GM18520 (cell line): ENCODE measurements around the gene LILRB3.
"Not testable (repeated sequence)": the region's sequence is repeated elsewhere in the genome, so short reads cannot be mapped to it uniquely, and the experiment has no call there.

Experiments
- ATAC-seq: cut with Tn5 transposase; IDR thresholded peaks from one replicate; pipeline ENCODE4 v1.9.1; 2021; ENCODE audit not compliant: unreplicated experiment

Gene LILRB3

DNA sequence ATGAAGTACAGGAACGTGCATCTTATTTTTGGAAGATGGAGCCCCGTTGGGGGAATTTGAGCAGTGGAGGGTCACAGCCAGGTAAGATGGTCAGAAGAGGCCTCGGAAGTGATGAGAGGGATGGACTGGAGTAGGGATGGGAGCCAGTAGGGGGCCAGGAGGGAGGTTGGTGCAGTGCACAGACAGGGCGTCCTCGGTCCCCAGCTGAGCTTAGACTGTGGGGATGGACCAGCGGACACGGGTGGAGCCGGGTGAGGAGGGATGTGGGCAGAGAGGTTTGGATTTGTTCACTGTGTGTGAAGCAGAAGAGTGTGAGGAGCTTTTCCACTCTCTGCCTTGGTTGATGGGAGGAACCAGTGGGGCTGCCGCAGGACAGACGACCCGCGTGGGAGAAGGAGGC is 11.6 kb downstream of the LILRB3 start:
- no peak for ATAC-seq

DNA sequence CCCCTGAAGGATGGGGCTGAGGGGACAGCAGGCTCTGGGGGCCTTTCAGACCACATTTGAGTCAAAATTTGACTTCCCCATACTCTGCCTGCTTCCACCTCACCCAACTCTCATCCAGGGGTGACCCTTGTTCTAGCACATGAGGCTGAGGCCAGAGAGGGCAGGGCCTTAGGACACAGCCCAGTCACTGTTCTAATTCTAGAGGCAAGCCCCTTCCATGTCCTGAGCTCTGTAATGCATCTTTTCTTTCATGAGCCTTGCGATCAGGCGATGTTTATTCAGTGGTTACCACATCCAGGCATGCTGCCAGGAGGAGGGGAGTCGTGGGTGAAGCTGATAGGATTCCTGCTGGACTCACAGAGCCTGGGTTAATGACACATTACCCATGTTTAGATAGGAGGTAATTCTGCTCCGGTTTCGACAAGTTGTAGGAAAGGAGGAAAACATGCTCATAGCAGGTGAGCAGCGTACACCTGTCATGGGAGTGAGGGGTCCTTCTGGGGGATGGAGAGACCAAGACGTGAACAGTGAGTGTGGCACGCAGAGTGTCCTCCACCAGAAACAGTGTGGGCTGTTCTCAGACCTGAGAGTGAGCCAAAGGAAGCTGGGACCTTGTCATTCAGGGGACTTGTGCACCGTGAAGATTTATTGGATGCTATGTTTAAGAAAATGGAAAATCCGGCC is 12.9 kb downstream of the LILRB3 start:
- no peak for ATAC-seq

DNA sequence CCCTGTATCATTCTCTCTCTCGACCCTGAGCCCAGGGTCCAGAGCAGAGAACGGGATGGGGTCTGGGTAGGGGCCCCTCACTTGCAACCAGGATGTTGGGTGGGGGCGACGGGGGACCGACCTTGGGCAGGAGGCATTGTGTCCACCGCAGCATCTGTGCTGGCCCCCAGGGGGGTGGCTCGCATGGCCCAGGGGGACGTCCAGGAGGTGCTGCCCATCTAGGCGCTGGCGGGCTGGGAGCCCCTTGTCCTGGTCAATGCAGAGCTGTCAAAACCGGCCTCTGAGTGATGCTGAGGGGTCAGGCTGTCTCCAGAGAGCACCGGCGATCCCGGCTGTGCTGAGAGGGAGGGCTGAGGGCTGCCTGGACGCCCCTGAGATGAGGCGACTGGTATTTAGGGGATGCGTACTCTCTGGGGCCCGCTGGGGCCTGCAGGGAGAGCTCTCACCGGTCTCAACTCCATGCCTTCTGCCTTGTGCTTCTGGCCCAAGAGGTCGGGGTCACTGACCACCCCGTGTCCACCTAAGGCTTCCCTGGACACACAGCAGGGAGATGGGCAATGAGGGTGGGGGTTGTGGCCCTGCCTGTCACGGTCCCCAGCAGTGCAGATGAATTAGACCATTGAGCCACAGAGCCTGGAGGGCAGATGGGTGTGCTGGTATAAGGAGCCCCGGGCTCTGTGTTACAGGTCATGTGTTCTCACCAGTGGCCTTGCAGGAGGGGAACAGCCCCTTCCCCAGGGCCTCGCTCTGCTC is 13.6 kb downstream of the LILRB3 start:
- ATAC-seq, result no peak

DNA sequence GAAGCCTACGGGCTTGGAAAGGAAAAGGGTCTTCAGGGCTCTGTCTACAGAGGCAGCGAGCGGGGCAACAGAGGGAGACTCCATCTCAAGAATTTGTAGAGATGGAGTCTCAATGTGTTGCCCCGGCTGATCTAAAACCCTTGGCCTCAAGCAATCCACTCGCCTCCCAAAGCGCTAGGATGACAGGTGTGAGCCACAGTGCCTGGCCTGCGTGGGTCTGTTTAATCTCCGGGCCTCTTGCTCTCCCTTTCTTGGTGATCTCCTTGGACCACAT is 14.1 kb downstream of the LILRB3 start:
- no peak for ATAC-seq

DNA sequence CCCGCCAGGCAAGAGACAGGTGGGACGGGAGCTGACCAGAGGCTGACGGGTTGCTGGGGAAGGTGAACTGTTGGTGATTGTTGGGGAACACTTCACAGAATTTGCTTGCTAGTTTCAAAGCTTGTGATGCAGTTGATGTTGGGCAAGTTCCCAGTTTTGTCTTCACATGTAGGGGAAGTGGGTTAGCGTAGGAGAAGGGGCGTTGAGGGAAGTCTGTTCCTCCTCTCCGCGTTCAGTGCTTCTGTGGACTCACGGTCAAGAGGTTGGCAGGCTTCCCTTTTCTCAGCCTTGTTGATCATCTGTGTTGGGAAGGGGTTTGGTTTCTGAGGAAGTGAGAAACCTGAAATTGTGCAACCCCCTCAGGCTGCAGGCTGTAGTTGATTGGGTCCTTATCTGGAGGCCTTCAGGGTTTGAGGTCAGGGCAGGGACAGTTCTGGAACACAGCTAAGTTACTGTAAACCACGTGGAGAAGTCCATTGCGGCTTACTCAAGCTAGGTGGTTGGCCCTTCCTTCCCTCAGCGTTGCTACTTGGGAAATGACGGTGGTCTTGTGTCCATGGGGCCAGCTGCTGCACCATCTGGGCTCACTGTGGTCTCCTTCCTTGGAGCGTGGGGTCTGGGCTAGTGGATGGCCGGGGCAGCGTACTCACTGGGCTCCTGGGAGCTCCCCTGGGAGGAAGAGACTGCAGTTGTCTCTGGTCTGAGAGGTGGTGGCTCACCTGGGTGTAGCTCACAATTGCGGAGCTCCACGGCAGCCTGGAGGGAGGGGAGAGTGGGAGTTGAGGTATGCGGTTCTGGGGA is 14.6 kb downstream of the LILRB3 start:
- no peak for ATAC-seq

DNA sequence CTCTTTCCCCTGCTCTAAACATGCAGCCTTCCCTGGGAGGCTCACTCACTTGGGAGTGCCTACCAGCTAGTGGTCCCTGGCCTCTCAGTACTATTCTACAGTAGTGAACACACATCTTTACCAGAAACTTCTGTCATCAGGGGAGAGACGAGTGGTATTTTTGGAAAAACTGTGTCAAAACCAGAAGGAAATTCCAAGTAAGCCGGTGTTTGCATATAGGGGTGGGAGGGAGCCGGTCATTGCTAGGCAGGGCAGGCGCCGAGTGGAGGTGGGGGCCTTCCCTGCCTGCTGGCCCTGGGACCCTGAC is 15.2 kb downstream of the LILRB3 start:
- ATAC-seq, result no peak

DNA sequence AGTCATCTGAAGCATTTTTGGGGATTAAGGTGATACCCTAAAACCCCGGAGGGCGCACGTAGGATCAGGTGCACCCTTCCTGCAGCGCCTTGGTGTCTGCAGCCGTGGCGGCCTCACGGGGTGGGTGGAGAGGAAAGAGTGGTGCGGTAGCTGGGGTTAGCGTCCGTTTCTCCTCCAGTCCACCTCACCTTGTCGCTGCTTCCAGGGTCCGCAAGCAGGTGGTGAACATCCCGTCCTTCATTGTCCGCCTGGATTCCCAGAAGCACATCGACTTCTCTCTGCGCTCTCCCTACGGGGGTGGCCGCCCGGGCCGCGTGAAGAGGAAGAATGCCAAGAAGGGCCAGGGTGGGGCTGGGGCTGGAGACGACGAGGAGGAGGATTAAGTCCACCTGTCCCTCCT is 15.6 kb downstream of the LILRB3 start:
- ATAC-seq, result not testable (repeated sequence)

DNA sequence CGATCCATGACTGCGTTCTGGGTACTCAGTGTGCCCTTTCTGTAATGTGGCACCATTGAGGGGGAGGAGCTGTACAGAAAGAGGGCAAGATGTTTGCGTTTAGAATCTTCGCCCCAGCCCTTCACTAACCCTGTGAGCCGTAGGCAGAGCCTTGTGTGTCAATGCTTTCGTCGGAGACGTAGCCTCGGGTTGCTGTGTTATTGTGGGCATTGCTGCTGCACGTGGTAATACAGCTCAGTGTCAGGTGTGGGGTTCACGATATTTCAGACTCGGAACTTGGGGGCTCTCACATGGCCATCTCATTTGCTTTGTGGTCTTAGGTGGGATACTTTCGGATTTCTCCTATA is 16.0 kb downstream of the LILRB3 start:
- ATAC-seq, result no peak

DNA sequence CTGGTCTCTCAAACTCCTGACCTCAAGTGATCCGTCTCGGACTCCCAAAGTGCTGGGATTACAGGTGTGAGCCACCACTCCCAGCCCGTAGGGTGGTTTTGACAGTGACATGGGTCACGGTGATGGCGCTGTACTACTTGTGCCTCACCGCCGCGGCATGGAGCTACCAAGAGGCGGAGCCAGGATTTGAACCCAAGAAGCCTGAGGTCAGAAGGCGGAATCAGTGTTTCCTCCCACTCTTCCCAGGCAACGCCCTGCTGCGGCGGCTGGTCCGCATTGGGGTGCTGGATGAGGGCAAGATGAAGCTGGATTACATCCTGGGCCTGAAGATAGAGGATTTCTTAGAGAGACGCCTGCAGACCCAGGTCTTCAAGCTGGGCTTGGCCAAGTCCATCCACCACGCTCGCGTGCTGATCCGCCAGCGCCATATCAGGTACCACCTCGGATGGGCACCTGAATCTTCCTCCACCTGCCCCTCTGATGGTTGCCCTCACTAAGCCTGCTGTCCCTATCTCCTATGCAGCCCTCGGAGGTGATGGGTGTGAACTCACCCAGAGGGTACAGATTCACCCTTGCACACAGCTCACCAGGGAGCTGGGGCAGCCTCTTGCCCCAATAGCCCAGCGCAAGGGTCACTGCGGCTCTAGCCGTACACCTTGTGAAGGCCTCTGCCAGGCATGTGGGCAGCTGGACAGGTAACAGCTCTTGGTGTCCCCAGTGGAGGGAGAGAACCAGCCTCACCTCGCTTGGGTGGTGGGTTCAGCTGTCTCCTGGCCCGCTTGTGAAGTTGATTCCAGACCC is 16.6 kb downstream of the LILRB3 start:
- no peak for ATAC-seq

DNA sequence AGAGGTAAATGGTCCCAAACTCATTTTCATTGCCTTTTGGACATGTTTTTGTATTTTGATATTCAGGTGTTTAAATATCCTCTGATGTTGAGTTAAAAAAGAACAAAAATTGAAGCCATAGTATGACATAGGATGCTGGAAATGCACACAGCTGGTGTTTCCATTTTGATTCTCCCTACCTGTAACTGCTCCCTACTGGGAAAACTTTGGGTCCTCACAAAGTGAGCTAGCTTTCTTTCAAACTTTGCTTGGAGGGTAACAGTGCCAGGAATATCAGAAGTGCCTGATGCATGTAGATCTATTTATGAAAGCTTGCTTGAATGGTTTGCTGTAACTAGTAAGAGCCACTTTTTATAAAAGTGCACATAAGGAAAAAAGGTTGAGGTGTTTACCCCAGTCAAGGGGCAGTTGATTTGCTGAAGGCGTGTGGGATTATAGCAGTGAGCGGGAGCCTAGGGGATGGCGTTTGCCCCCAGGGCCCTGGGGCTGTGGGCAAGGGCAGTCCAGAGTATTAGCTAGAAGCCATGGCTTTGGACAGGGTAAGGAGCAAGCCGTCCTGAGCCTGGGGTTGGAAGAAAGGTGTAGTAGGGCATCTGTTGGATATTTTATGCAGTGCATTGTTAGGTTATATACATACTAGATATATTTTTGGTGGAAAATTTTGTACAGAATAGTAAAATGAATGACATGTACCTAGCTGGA is 17.9 kb downstream of the LILRB3 start:
- no peak for ATAC-seq

DNA sequence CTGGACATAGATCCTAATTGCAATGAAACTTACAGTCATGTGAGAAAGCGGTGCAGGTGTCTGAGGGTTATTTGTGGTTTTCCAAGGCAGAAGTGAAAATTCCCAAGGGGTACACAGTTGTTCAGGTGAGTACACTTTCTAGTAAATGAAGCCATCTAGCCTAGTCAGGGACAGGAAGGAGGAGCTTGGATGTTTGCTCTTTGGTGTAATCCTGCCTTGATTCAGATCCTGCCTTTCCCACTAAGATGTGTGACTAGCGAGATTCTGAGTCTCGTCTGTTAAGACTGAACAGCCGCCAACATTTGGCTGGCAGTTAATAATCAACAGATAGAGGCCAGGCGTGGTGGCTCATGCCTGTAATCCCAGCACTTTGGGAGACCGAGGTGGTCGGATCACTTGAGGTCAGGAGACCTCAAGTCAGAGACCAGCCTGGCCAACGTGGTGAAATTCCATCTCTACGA is 19.6 kb downstream of the LILRB3 start:
- ATAC-seq, result no peak

DNA sequence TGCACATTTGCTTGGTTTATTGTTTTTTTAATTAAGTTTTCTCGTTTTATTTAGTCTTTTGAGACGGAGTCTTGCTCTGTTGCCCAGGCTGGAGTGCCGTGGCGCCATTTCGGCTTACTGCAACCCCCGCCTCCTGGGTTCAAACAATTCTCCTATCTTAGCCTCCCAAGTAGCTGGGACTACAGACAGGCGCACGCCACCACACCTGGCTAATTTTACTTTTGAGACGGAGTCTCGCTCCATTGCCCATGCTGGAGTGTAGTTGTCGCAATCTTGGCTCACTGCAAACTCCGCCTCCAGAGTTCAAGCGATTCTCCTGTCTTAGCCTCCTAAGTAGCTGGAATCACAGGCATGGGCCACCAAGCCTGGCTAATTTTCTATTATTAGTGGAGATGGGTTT is 20.8 kb downstream of the LILRB3 start:
- no peak for ATAC-seq

DNA sequence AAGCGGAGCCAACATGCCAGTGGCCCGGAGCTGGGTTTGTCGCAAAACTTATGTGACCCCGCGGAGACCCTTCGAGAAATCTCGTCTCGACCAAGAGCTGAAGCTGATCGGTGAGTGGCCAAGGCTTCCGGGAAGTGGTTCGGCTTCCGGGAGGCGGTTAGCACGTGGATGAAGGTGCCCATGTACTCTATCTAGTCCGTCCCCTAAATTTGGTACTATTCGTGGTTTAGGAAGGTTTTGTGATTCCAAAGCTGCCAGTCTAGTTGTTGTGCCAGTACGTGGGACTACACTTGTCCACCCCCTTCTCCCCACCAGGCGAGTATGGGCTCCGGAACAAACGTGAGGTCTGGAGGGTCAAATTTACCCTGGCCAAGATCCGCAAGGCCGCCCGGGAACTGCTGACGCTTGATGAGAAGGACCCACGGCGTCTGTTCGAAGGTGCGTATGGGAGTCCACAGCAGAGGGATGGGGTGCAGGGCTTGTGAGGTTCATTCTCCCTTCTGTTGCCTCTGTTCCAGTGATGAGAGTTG is 21.6 kb downstream of the LILRB3 start:
- ATAC-seq, result no peak

DNA sequence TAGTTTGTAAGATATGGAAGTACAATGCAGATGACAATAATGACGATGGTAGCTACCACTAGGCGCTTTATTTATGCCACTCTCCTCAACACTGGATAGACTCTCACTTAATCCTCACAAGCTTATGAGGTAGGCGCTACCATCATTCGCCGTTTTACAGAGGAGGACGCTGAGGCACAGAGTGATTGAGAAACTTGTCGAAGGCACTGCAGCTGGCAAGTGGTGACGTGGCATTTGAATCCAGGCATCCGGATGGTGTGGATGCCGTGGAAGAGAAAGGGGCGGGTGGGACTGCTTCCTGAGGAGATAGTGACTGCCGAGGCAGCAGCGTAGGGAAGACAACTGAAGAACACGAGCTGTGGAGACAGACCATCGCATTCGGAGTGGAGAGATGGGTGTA is 23.4 kb downstream of the LILRB3 start:
- no peak for ATAC-seq

DNA sequence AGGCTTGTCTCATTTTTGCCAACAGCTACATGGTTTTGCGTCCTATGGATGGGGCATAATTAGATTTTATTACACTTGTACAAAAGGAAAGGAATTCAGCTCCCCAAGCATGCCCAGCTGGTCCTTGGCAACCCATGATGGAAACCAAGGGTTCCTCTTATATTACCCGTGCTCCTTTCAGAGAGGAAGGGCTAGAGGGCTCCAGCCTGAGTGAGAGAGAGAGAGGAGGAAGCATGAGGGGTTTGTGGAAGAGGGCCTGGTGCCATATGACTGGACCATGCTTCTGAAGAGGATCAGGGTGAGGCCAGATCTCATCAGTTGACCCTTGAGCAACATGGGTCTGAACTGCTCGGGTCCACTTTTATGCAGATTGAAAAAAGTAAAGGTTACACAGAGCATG is 25.7 kb downstream of the LILRB3 start:
- no peak for ATAC-seq

DNA sequence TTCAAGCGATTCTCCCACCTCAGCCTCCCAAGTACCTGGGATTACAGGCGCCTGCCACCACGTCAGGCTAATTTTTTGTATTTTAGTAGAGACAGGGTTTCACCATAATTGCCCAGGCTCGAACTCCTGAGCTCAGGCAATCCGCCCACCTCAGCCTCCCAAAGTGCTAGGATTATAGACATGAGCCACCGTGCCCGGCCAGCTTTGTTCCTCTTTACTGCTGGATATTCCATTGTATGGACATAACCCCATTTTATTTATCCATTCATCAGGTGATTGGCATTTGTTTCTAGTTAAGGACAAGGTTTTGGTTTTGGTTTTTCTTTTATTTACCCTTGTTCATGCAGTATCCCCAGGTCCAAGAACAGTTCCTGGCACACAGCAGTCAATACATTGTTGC is 26.3 kb downstream of the LILRB3 start:
- no peak for ATAC-seq

DNA sequence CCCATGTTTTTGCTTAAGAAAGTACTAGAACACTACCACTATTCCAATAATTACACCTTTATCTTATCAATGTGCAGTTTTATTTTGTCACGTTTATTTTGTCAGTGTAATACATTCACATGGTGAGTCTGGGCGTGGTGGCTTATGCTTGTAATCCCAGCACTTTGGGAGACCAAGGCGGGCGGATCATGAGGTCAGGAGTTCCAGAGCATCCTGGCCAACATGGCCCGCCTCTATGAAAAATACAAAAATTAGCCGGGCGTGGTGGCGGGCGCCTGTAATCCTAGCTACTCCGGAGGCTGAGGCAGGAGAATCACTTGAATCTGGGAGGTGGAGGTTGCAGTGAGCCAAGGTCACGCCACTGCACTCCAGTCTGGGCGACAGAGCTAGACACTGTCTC is 28.3 kb downstream of the LILRB3 start:
- ATAC-seq, result not testable (repeated sequence)

DNA sequence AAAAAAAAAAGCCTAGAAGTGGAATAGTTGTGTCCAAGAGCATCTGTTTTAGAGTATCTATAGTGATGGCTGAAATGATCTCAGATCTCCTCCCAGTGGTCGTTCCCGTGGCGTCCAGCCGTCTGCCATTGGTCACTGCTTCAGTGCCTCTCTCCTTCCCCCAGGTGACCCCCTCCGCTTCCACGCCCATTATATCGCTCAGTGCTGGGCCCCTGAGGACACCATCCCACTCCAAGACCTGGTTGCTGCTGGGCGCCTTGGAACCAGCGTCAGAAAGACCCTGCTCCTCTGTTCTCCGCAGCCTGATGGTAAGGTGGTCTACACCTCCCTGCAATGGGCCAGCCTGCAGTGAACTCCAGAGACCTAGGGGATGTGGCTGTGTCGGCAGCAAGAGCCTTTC is 29.8 kb downstream of the LILRB3 start:
- ATAC-seq, result no peak

DNA sequence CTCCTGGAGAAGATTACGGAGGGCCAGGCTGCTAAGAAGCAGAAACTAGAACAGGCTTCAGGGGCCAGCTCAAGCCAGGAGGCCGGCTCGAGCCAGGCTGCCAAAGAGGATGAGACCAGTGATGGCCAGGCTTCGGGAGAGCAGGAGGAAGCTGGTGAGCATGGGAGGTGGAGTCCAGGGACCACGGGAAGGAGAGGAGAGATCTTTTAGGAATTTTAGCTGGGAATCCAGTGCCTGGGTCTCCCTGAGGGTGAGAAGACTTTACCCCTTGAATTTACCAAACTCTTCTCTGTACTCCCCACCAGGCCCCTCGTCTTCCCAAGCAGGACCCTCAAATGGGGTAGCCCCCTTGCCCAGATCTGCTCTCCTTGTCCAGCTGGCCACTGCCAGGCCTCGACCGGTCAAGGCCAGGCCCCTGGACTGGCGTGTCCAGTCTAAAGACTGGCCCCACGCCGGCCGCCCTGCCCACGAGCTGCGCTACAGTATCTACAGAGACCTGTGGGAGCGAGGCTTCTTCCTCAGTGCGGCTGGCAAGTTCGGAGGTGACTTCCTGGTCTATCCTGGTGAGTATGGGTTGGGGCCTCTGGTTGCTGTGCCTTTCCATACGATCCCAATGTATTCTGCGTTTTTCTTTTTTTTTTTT is 30.9 kb downstream of the LILRB3 start:
- no peak for ATAC-seq
